Duodenal mucosa (tissue), 2 donors: ENCODE data around the gene MBD2.
"Not testable (repeated sequence)": the region's sequence is repeated elsewhere in the genome, so short reads cannot be mapped to it uniquely, and the experiment has no call there.

ENCODE experiments used
- H3K27ac ChIP-seq: one replicate; pipeline ENCODE4 v1.7.0; 2013; ENCODE audit warnings: low read depth, low read length
- H3K27me3 ChIP-seq, 2 donors: one replicate each; pipeline ENCODE4 v1.7.0; 2013; ENCODE audit warnings: low read length in 2 of 2, control low read depth in 1 of 2; ENCODE audit not compliant: insufficient read depth in 2 of 2, control insufficient read depth in 1 of 2
- H3K36me3 ChIP-seq, 2 donors: one replicate each; pipeline ENCODE4 v1.7.0; 2013; ENCODE audit warnings: low read length in 2 of 2, control low read depth in 1 of 2; ENCODE audit not compliant: insufficient read depth in 2 of 2, control insufficient read depth in 1 of 2
- H3K4me1 ChIP-seq, 2 donors: one replicate each; pipeline ENCODE4 v1.7.0; 2013; ENCODE audit warnings: low read length in 2 of 2, control low read depth in 1 of 2; ENCODE audit not compliant: insufficient read depth in 2 of 2, control insufficient read depth in 1 of 2
- H3K4me3 ChIP-seq, 2 donors: one replicate each; pipeline ENCODE4 v1.7.0; 2013; ENCODE audit warnings: low read length in 2 of 2, low read depth in 1 of 2
- H3K9ac ChIP-seq, 2 donors: one replicate each; pipeline ENCODE4 v1.7.0; 2013; ENCODE audit warnings: low read length in 2 of 2, low read depth in 1 of 2
- H3K9me3 ChIP-seq, 2 donors: one replicate each; pipeline ENCODE4 v1.7.0; 2013; ENCODE audit warnings: low read length in 2 of 2, control low read depth in 1 of 2; ENCODE audit not compliant: control insufficient read depth in 1 of 2

Gene MBD2

DNA sequence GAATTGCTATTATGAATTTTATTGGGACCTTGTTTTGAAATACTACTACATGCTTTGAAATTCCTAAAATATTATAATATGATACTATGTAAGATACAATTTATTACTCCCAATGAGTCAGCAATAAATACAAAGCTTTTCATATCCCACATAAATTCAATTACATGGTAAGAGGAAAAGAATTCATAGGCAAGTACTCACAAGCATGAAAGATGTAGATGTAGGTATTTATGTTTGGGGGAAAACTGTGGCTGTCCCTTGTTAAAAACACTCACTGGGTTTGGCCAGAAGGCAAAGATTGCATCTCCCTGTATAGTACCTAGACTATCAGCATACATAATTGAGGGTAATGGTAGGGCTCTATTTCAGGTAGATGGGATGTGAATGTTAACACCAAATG, 90.4 kb downstream of the MBD2 start:
- Histone ChIP-seq H3K4me1 (no peaks in the 10 kb centered on the region), H3K9ac (no peak overlapping the region), H3K27ac (no peak overlapping the region), H3K36me3 (no peaks in the 10 kb centered on the region), H3K27me3 (no peaks in the 10 kb centered on the region), H3K4me3 (no peak overlapping the region), H3K9me3 (no peaks in the 10 kb centered on the region)

DNA sequence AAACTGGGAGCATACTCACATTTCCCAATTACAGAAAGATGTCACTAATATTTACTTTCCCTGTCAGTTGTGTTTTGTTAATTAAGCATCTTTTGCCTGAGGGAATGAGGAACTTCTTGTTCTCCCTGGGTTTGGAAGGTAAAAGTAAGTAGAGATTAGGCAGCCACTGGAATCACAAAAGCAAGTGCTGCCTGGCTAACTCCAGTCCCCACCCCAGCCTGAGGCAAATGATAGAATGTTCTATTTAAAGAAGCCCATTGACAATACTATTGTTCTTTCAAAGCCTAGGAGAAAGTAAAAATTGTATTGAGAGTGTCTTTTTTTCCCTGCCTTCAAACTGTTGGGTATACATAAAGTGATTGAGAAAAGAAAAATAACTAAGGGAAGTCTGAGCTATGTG, 93.8 kb downstream of the MBD2 start:
- Histone ChIP-seq H3K4me1 (no peaks in the 10 kb centered on the region), H3K4me3 (no peak overlapping the region), H3K27ac (no peak overlapping the region), H3K36me3 (no peaks in the 10 kb centered on the region), H3K9me3 (no peaks in the 10 kb centered on the region), H3K9ac (no peak overlapping the region), H3K27me3 (no peaks in the 10 kb centered on the region)

DNA sequence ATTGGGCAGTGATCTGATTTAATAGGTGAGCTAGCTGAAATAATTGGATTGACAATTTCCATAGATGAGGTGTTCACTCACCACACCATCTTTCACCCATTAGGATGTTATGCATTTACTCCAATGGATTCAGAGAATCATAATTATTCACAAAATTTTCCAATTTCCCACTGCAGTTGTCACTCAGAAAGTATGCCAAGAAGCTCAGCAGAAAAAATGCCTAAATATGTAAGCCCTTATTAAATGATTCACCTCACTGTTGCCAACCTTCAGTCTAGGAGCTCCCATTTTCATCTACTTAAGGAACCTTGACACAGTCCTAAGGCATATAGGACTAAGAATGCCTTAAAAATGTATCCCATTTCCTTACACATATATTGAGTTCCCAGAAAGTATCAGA, 94.3 kb downstream of the MBD2 start:
- Histone ChIP-seq H3K4me1 (no peaks in the 10 kb centered on the region), H3K27me3 (no peaks in the 10 kb centered on the region), H3K4me3 (no peak overlapping the region), H3K9ac (no peak overlapping the region), H3K27ac (no peak overlapping the region), H3K36me3 (no peaks in the 10 kb centered on the region), H3K9me3 (no peaks in the 10 kb centered on the region)

DNA sequence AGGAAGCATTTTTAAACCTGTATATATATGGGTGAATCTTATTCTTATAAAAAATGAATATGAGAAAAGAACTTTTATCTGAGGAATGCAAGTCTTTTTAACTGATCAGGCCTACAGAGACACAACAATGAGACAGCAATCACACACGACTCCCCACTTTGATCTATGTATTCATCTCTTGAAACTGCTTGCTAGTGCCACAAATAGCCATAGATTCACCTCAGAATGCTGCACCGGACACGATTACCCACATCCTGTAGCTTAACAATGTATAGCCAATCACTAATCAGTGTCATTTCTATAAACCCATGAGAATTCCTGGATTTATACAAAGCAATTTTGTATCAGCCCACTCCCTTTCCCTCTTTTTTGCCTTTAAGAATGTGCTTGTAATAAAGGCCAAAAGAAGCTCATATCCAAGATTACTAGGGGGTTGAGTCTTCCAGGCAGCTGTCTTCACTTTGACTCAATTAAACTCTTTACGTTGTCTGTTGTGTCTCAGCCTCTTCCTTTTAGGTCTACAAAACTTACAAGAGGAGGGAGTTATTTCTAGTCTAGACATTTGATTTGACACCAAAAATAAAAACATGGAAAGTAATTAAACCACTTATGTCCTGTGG, 94.9 kb downstream of the MBD2 start:
- H3K36me3 ChIP-seq, result no peaks in the 10 kb centered on the region
- no peaks in the 10 kb centered on the region for H3K9me3 ChIP-seq
- no peak overlapping the region for H3K9ac ChIP-seq

DNA sequence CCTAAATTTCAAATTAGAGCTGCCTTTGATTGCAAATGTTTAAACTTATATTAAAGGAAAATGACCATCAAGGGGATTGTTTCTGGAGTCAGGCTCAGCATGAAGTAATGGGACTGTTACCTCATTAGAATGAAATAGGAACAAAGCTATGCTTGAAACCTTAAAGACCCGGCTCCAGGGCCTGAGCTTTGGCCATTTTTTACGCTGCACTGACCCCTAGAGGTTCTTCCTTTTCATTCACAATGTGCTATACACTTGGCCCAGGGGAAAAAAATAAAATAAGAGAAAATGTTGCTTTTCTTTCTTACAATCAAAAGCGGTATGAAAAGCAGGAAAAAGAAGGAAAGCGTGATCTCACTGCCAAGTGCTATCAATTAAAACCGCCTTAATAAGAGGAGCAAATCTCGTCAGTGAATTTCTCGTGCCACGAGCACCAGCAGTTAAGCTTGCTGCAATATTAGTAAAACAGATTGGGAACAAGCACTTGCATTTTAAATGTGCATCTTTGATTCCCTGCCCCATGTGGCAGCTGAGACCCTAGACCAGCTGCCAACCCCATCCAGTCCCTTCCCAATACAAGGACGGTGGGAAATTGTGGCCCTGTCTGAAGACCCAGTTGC, 96.6 kb downstream of the MBD2 start:
- Histone ChIP-seq H3K27ac (no peak overlapping the region), H3K27me3 (no peaks in the 10 kb centered on the region), H3K9ac (no peak overlapping the region), H3K9me3 (no peaks in the 10 kb centered on the region), H3K4me3 (no peak overlapping the region), H3K4me1 (no peaks in the 10 kb centered on the region), H3K36me3 (no peaks in the 10 kb centered on the region)

More for the DNA sequence above, 94.9 kb downstream of the MBD2 start:
- H3K4me1 ChIP-seq, result no peaks in the 10 kb centered on the region
- no peak overlapping the region for H3K27ac ChIP-seq
- H3K4me3 ChIP-seq, result no peak overlapping the region
- H3K27me3 ChIP-seq, result no peaks in the 10 kb centered on the region

DNA sequence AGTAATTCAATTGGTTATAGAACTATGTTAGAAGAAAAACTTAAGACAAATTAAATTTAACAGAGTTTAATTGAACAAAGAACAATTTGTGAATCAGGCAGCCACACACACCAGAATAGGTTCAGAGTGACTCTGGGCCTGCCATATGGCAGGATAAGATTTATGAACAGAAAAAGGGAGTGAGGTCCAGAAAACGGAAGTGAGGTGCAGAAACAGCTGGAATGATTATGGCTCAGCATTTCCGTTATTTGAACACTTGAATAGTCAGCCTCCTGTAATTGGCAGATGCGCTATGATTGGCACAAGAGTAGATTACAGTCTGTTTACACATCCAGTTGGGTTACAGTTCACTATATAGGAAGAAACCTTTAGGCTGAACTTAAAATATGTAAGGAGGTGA, 99.0 kb downstream of the MBD2 start:
- Histone ChIP-seq H3K9ac (no peak overlapping the region), H3K27me3 (no peaks in the 10 kb centered on the region), H3K4me1 (no peaks in the 10 kb centered on the region), H3K27ac (no peak overlapping the region), H3K4me3 (no peak overlapping the region), H3K9me3 (no peaks in the 10 kb centered on the region), H3K36me3 (no peaks in the 10 kb centered on the region)

DNA sequence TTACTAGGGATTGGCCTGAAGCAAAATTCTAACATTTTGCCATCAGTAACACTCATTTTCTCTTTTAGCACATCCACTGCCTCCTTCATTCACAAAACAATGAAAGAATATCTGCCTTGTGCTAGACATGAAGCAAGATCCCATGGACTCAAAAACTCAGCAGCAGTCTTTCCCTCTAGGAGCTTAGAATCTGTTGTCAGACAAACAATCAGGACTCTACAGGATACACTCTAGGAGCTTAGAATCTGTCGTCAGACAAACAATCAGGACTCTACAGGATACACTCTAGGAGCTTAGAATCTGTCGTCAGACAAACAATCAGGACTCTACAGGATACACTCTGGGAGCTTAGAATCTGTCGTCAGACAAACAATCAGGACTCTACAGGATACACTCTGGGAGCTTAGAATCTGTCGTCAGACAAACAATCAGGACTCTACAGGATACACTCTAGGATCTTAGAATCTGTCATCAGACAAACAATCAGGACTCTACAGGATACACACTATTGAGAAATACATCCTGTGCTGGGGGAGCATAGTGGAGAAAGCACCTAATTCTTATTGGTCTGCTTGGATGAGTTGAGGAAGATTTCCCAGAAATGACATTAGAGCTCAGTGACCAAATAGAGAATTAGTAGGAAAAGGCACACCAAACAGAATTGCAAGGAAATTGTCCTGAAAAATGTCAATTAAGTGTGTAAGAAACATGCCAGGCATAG, 100.6 kb downstream of the MBD2 start:
- H3K4me1 ChIP-seq, H3K36me3 ChIP-seq, H3K27ac ChIP-seq, H3K9me3 ChIP-seq, H3K27me3 ChIP-seq, H3K4me3 ChIP-seq, H3K9ac ChIP-seq: not testable (repeated sequence)

DNA sequence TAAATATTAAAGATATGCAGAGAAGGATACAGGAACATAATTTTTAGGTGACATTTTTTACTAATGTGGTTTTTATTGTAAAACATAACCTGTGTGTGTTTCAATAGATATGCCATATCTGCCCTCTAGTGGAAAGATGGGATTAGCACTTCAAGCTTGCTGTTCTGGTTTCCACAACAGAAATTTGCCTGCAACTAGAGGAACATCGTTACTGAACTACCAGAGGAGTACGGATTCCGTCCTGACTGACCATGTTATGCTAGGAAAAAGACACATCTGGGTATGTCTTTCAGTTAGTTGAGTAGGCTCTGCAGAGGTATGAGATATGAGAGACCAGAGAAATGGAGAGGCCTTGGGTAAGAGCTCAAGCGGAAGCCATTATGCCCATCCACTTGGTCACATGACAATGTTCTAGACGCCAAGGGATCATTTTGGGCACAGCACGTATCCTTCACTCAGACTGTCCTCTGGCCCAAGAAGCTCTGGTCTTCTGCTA, 104.9 kb downstream of the MBD2 start:
- H3K27me3 ChIP-seq, result no peaks in the 10 kb centered on the region
- H3K36me3 ChIP-seq, result no peaks in the 10 kb centered on the region
- H3K9ac ChIP-seq, result no peak overlapping the region
- no peaks in the 10 kb centered on the region for H3K9me3 ChIP-seq
- H3K27ac ChIP-seq, result no peak overlapping the region
- no peaks in the 10 kb centered on the region for H3K4me1 ChIP-seq
- peak overlapping the region; percentile 6 to 28 for H3K4me3 ChIP-seq

DNA sequence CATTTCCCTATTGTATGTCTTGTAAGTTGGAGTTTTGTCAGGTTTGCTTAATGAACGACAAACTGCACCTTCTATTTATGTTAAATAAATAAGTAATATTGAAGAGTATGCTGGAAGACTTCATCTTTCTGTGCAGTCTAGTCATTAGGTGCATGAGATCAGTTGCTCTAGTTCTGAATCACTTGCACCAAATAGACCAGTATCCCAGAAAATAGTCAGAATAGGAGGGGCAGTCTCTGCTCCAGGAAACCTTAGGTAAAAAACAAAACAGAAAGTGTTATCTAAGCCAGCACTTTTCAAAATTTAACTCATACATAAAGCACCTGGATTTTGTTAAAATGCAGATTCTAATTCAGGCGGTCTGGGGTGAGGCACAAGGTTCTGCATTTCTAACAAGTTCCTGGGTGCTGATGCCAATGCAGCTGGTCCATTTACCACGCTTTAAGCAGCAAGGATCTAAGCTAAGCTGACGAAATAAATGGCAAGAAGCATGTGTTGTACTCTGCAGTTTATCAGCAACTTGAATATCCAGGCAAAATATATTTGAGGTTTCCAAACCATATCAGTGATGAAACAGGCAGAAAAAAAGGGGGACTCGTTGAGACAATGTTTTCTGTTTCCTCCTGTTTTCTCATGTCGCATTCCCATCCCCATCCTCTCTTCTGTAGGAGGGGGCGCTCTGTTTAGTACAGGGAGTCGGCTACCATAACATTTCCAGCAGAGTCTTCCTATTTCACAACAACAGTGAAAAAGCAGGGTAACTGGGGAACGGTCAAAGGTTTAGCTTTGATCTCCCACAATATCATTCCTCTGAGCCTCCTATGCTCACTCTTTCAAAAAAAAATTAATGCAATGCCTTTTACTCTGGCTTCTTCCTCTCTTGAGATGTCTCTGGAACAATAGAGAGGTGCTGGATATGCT, 106.4 kb downstream of the MBD2 start:
- H3K36me3 ChIP-seq, result no peaks in the 10 kb centered on the region
- no peaks in the 10 kb centered on the region for H3K9me3 ChIP-seq
- H3K27ac ChIP-seq, result no peak overlapping the region
- H3K4me1 ChIP-seq, result no peaks in the 10 kb centered on the region
- H3K27me3 ChIP-seq, result no peaks in the 10 kb centered on the region
- H3K4me3 ChIP-seq, result no peak overlapping the region
- no peak overlapping the region for H3K9ac ChIP-seq
